K562 (cell line): ENCODE results near the gene IQGAP3. TPM values are rescaled to one million over a fixed set of nuclear protein-coding genes. Genes with fewer than 3 reads are reported as not detected.

Experiments
- ATF1 ChIP-seq, 2 experiments: fragments of 450-650 bp in 1 of 2; IDR thresholded peaks; 2 replicates each; pipeline ENCODE4 v1.6.1; 2016; ENCODE audit warnings: missing compliant biosample characterization in 1 of 2, missing genetic modification characterization in 1 of 2
- BACH1 ChIP-seq: fragments of 200-800 bp; sonication (Bioruptor generic); IDR thresholded peaks from 2 replicates; pipeline ENCODE4 v1.6.1; 2016; ENCODE audit warnings: missing genetic modification characterization, missing compliant biosample characterization
- BHLHE40 ChIP-seq: IDR thresholded peaks from 2 replicates; pipeline ENCODE4 v1.6.1; 2011; ENCODE audit warnings: low read length, improper control_type of control experiment
- EWSR1 ChIP-seq: fragments of 450-650 bp; IDR thresholded peaks from 2 replicates; pipeline ENCODE4 v1.6.1; 2018; ENCODE audit warnings: borderline replicate concordance, mild to moderate bottlenecking, low read depth, moderate library complexity; ENCODE audit not compliant: partially characterized antibody
- GTF2F1 ChIP-seq: IDR thresholded peaks from 2 replicates; pipeline ENCODE4 v1.6.1; 2011; ENCODE audit warnings: low read depth, low read length, improper control_type of control experiment
- HDGF ChIP-seq: fragments of 450-650 bp; IDR thresholded peaks from 2 replicates; pipeline ENCODE4 v1.6.1; 2016
- HSF4 ChIP-seq: fragments of 250-450 bp; sonication (Bioruptor Pico); IDR thresholded peaks from 2 replicates; pipeline ENCODE4 v2.1.2; 2022; ENCODE audit warnings: mild to moderate bottlenecking, moderate library complexity, borderline replicate concordance
- MTF1 ChIP-seq: fragments of 250-450 bp; sonication (Bioruptor Pico); IDR thresholded peaks from 2 replicates; pipeline ENCODE4 v1.9.0; 2021; ENCODE audit warnings: moderate library complexity, mild to moderate bottlenecking, inconsistent platforms, borderline replicate concordance
- POLR3G ChIP-seq: IDR thresholded peaks from 2 replicates; pipeline ENCODE4 v1.6.1; 2011; ENCODE audit not compliant: insufficient read length, insufficient replicate concordance; ENCODE audit errors: extremely low read depth
- PTBP1 ChIP-seq: fragments of 200-400 bp; formaldehyde crosslinking; IDR thresholded peaks from 2 replicates; pipeline ENCODE4 v1.6.1; 2017; ENCODE audit warnings: low read depth, low read length
- RBM22 ChIP-seq: fragments of 200-400 bp; formaldehyde crosslinking; IDR thresholded peaks from 2 replicates; pipeline ENCODE4 v1.6.1; 2018; ENCODE audit warnings: low read length, low read depth; ENCODE audit not compliant: poor library complexity, severe bottlenecking
- SAP30 ChIP-seq: fragments of 200-600 bp; sonication (generic); IDR thresholded peaks from 2 replicates; pipeline ENCODE4 v1.6.1; 2012; ENCODE audit warnings: borderline replicate concordance, low read depth, mild to moderate bottlenecking, moderate library complexity, low read length, control low read depth, inconsistent platforms; ENCODE audit not compliant: insufficient read depth, poor library complexity, severe bottlenecking
- SMAD1 ChIP-seq: fragments of 150-350 bp; IDR thresholded peaks from 2 replicates; pipeline ENCODE4 v1.6.1; 2014; ENCODE audit warnings: low read length, low read depth; ENCODE audit not compliant: partially characterized antibody
- SMARCE1 ChIP-seq: fragments of 450-650 bp; IDR thresholded peaks from 2 replicates; pipeline ENCODE4 v1.7.1; 2016; ENCODE audit warnings: mild to moderate bottlenecking
- SNIP1 ChIP-seq: fragments of 450-650 bp; IDR thresholded peaks from 2 replicates; pipeline ENCODE4 v1.7.1; 2017; ENCODE audit warnings: low read depth, mild to moderate bottlenecking
- SUPT5H ChIP-seq: fragments of 450-650 bp; IDR thresholded peaks from 2 replicates; pipeline ENCODE4 v1.6.1; 2016
- WHSC1 ChIP-seq: IDR thresholded peaks from one replicate; pipeline ENCODE4 v1.6.1; 2012; ENCODE audit warnings: low read length, control low read depth, inconsistent platforms
- ZNF175 ChIP-seq: fragments of 200-800 bp; sonication (Bioruptor generic); IDR thresholded peaks from 2 replicates; pipeline ENCODE4 v1.6.1; 2016; ENCODE audit warnings: low read depth, mild to moderate bottlenecking, missing genetic modification characterization, missing compliant biosample characterization
- ZNF41 ChIP-seq: fragments of 250-450 bp; sonication (Bioruptor Pico); conservative IDR thresholded peaks from 2 replicates; pipeline ENCODE4 v1.4.0; 2020; ENCODE audit warnings: mild to moderate bottlenecking
- ZNF644 ChIP-seq: fragments of 200-800 bp; sonication (Bioruptor generic); IDR thresholded peaks from 2 replicates; pipeline ENCODE4 v1.6.1; 2016; ENCODE audit warnings: low read depth, missing genetic modification characterization, missing compliant biosample characterization
- polyA plus RNA-seq, 8 experiments: library from polyadenylated mRNA; depleted of rRNA in 4 of 8; stranded (reverse) in 5 of 8; unstranded in 3 of 8; fragments of >200 nt; fragmentation: Nextera tagmentation in 2 of 8; fragmentation: Illumina TruSeq in 1 of 8; extraction: Ambion mirVana in 2 of 8; extraction: Trizol in 1 of 8; gene quantifications; 2 replicates each; pipeline versions ENCODE4 v1.2.1 to v1.2.3, GENCODE V29; 2011 to 2014; ENCODE audit warnings: inconsistent platforms in 1 of 8, missing spikeins in 1 of 8
- total RNA-seq, 7 experiments: library from RNA; depleted of rRNA in 6 of 7; stranded (reverse); fragments of >200 nt in 6 of 7; fragmentation: Illumina TruSeq in 2 of 7; extraction: Trizol in 2 of 7; gene quantifications; 2 replicates each; pipeline versions ENCODE4 v1.2.1 to v1.2.3, GENCODE V29; 2011 to 2021; ENCODE audit warnings: low replicate concordance in 1 of 7
- TF ChIP-seq, protein P1 (sequence below): fragments of 250-450 bp; sonication (Bioruptor Pico); IDR thresholded peaks from 2 replicates; pipeline ENCODE4 v1.8.0; 2021; ENCODE audit warnings: moderate library complexity, mild to moderate bottlenecking, inconsistent platforms
- TF ChIP-seq, protein P2 (sequence below): fragments of 450-650 bp; IDR thresholded peaks from 2 replicates; pipeline ENCODE4 v1.6.1; 2018; ENCODE audit warnings: mild to moderate bottlenecking, low read depth; ENCODE audit not compliant: partially characterized antibody
- TF ChIP-seq, protein P3 (sequence below): fragments of 450-650 bp; IDR thresholded peaks from 2 replicates; pipeline ENCODE4 v1.7.0; 2016; ENCODE audit warnings: borderline replicate concordance

The IQGAP3 gene
- total and polyA plus RNA-seq, 9 of the 15 experiments (the other 6 are each of a cell fraction or from before 2014, with no cell fraction given): 1.4 to 16.6 (median 11.9) TPM

DNA sequence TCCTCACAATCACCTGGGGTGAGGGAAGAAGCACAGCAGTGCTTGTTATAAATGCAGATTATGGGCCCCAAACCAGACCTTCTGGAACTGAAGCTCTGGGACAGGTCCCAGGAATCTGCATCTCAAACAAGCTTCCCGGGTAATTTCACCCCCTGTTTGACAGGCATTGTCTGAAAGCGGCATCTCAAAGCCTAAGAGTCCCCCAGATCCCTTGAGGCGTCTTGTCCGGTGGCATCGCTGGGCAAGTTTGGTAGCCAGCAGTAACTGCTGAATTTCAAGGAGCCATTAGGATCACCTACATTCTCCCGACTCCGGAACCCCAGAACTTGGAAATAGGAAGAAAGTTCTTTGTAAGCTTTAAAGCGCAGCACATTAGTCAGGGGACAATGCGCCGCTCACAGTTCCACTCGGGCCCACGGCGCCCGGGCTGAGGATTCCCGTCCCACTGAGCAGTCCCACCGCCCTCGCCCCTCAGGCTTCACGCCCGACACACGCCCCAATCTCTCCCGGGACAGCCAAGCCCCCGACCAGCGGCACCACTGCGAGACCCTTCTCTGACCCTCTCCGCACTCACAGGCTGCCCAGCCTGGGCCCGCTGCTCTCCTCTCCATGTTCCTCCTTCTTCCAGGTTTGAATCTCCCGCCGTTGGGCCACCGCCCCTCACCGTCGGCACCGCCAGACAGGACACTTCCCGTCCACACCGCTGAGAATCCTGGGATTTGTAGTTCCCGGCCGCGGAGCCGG lies at the start of gene IQGAP3 (continued):
- no peak for TF ChIP-seq GTF2F1
- TF ChIP-seq SMAD1: no peak
- TF ChIP-seq HDGF: no peak
- TF ChIP-seq SAP30: peak; percentile 100
- TF ChIP-seq HSF4 (CRISPR knock-in tag): no peak
- no peak for TF ChIP-seq EWSR1
- TF ChIP-seq, protein P1, sequence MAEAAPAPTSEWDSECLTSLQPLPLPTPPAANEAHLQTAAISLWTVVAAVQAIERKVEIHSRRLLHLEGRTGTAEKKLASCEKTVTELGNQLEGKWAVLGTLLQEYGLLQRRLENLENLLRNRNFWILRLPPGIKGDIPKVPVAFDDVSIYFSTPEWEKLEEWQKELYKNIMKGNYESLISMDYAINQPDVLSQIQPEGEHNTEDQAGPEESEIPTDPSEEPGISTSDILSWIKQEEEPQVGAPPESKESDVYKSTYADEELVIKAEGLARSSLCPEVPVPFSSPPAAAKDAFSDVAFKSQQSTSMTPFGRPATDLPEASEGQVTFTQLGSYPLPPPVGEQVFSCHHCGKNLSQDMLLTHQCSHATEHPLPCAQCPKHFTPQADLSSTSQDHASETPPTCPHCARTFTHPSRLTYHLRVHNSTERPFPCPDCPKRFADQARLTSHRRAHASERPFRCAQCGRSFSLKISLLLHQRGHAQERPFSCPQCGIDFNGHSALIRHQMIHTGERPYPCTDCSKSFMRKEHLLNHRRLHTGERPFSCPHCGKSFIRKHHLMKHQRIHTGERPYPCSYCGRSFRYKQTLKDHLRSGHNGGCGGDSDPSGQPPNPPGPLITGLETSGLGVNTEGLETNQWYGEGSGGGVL: no peak
- no peak for TF ChIP-seq RBM22
- TF ChIP-seq MTF1 (CRISPR knock-in tag): no peak
- no peak for TF ChIP-seq BHLHE40
- no peak for TF ChIP-seq BACH1 (tag)
- TF ChIP-seq, protein P2, sequence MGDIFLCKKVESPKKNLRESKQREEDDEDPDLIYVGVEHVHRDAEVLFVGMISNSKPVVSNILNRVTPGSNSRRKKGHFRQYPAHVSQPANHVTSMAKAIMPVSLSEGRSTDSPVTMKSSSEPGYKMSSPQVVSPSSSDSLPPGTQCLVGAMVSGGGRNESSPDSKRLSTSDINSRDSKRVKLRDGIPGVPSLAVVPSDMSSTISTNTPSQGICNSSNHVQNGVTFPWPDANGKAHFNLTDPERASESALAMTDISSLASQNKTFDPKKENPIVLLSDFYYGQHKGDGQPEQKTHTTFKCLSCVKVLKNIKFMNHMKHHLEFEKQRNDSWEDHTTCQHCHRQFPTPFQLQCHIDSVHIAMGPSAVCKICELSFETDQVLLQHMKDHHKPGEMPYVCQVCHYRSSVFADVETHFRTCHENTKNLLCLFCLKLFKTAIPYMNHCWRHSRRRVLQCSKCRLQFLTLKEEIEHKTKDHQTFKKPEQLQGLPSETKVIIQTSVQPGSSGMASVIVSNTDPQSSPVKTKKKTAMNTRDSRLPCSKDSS: no peak
- TF ChIP-seq SUPT5H: peak; percentile 67
- TF ChIP-seq WHSC1: no peak
- TF ChIP-seq SNIP1: no peak
- no peak for TF ChIP-seq ZNF41 (CRISPR knock-in tag)
- no peak for TF ChIP-seq ATF1 (CRISPR knock-in tag; IDR thresholded peaks at IDR 0.05)
- TF ChIP-seq ATF1 (tag; IDR thresholded peaks at IDR 0.05): peak; percentile 89
- TF ChIP-seq, protein P3, sequence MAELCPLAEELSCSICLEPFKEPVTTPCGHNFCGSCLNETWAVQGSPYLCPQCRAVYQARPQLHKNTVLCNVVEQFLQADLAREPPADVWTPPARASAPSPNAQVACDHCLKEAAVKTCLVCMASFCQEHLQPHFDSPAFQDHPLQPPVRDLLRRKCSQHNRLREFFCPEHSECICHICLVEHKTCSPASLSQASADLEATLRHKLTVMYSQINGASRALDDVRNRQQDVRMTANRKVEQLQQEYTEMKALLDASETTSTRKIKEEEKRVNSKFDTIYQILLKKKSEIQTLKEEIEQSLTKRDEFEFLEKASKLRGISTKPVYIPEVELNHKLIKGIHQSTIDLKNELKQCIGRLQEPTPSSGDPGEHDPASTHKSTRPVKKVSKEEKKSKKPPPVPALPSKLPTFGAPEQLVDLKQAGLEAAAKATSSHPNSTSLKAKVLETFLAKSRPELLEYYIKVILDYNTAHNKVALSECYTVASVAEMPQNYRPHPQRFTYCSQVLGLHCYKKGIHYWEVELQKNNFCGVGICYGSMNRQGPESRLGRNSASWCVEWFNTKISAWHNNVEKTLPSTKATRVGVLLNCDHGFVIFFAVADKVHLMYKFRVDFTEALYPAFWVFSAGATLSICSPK: no peak
- TF ChIP-seq ZNF644 (tag): no peak
- no peak for TF ChIP-seq SMARCE1
- no peak for TF ChIP-seq PTBP1
- no peak for TF ChIP-seq ZNF175 (CRISPR knock-in tag)
- TF ChIP-seq POLR3G: no peak
